Keratinocyte (primary cell): Measurements from ENCODE around the gene HSD11B1L. TPM values are rescaled to one million over a fixed set of nuclear protein-coding genes. Genes with fewer than 3 reads are reported as not detected.

Experiments
- DNase-seq: peaks from one replicate; pipeline ENCODE4 v3.0.0-alpha.2; 2011; ENCODE audit warnings: low read depth, missing footprints, low spot score
- FAIRE-seq: peaks from 2 replicates; lab custom pipeline; 2011; peaks lifted over from hg19 to GRCh38; lab: Jason Lieb, UNC
- H2AFZ ChIP-seq: 2 replicates; pipeline ENCODE4 v1.6.0; 2012; ENCODE audit warnings: low read length, control low read depth, inconsistent platforms; ENCODE audit not compliant: control insufficient read depth
- H3K27ac ChIP-seq: 2 replicates; pipeline ENCODE4 v1.5.1; 2011; ENCODE audit warnings: low read length; ENCODE audit not compliant: control insufficient read depth, insufficient read depth
- H3K27me3 ChIP-seq: 3 replicates; pipeline ENCODE4 v1.6.0; 2011; ENCODE audit warnings: low read length; ENCODE audit not compliant: control insufficient read depth, insufficient read depth; ENCODE audit errors: extremely low read depth
- H3K36me3 ChIP-seq, 2 experiments: 2 replicates in 1 of 2; 3 replicates in 1 of 2; pipeline ENCODE4 v1.5.1; 2011; ENCODE audit warnings: low read length in 2 of 2, mild to moderate bottlenecking in 1 of 2; ENCODE audit not compliant: control insufficient read depth in 2 of 2, insufficient read depth in 2 of 2; ENCODE audit errors: extremely low read depth in 1 of 2
- H3K4me1 ChIP-seq: 3 replicates; pipeline ENCODE4 v1.5.1; 2011; ENCODE audit warnings: low read length; ENCODE audit not compliant: control insufficient read depth, insufficient read depth; ENCODE audit errors: extremely low read depth
- H3K4me2 ChIP-seq: 3 replicates; pipeline ENCODE4 v1.6.0; 2011; ENCODE audit warnings: low read depth, low read length; ENCODE audit not compliant: control insufficient read depth, insufficient read depth; ENCODE audit errors: extremely low read depth
- H3K4me3 ChIP-seq, 3 experiments: fragments of 200-600 bp in 1 of 3; sonication (generic) in 1 of 3; 2 replicates in 2 of 3; 3 replicates in 1 of 3; pipeline ENCODE4 v1.5.1; 2011 to 2016; ENCODE audit warnings: low read length in 3 of 3, mild to moderate bottlenecking in 3 of 3, control low read depth in 2 of 3, inconsistent platforms in 1 of 3, low read depth in 1 of 3, mixed read lengths in 1 of 3, mixed run types in 1 of 3, moderate library complexity in 1 of 3; ENCODE audit not compliant: control insufficient read depth in 2 of 3, insufficient read depth in 2 of 3; ENCODE audit errors: extremely low read depth in 1 of 3
- H3K79me2 ChIP-seq: 2 replicates; pipeline ENCODE4 v1.6.0; 2012; ENCODE audit warnings: low read length; ENCODE audit not compliant: control insufficient read depth, insufficient read depth
- H3K9ac ChIP-seq: 3 replicates; pipeline ENCODE4 v1.6.0; 2011; ENCODE audit warnings: low read length; ENCODE audit not compliant: control insufficient read depth, insufficient read depth; ENCODE audit errors: extremely low read depth
- H3K9me1 ChIP-seq: 3 replicates; pipeline ENCODE4 v1.6.0; 2011; ENCODE audit warnings: low read length; ENCODE audit not compliant: control insufficient read depth, insufficient read depth; ENCODE audit errors: extremely low read depth
- H3K9me3 ChIP-seq: 2 replicates; pipeline ENCODE4 v1.5.1; 2012; ENCODE audit warnings: low read depth, low read length; ENCODE audit not compliant: control insufficient read depth
- H4K20me1 ChIP-seq: 3 replicates; pipeline ENCODE4 v1.6.0; 2011; ENCODE audit warnings: low read length; ENCODE audit not compliant: control insufficient read depth, insufficient read depth; ENCODE audit errors: extremely low read depth
- EZH2 ChIP-seq: IDR thresholded peaks from one replicate; pipeline ENCODE4 v1.6.1; 2012; ENCODE audit warnings: inconsistent platforms, mild to moderate bottlenecking, low read length, moderate library complexity
- dilution Hi-C: fragments of 300-500 bp; cut with MboI; formaldehyde crosslinking; loops from one replicate; pipeline ENCODE4 v1.7.0; 2020; ENCODE audit warnings: low sequenced_read_pairs; ENCODE audit not compliant: extremely low pct_ligation_motif_present
- polyA plus RNA-seq, 5 experiments: library from polyadenylated mRNA; depleted of rRNA in 3 of 5; stranded (reverse) in 3 of 5; stranded (forward) in 1 of 5; unstranded in 1 of 5; fragments of >200 nt; gene quantifications; 1 replicate in 1 of 5; 2 replicates in 3 of 5; 3 replicates in 1 of 5; pipeline versions ENCODE4 v1.2.1 to v1.2.3, GENCODE V29; 2011 to 2012; ENCODE audit warnings: missing spikeins in 2 of 5, low read depth in 1 of 5, low replicate concordance in 1 of 5
- TF ChIP-seq, protein P1 (sequence below), 3 experiments: IDR thresholded peaks in 1 of 3; conservative IDR thresholded peaks in 1 of 3; optimal IDR thresholded peaks in 1 of 3; 2 replicates in 2 of 3; 3 replicates in 1 of 3; pipeline versions ENCODE3 to v1.5.1; 2011; ENCODE audit warnings: low read length in 3 of 3, mild to moderate bottlenecking in 3 of 3, moderate library complexity in 2 of 3, control low read depth in 1 of 3, inconsistent platforms in 1 of 3; ENCODE audit not compliant: insufficient read depth in 2 of 3; ENCODE audit errors: extremely low read depth in 1 of 3

HSD11B1L gene
- polyA plus RNA-seq, 1 donor (not counting 4 experiments of a cell fraction or from before 2014, with no cell fraction given), result 3.7 TPM

DNA sequence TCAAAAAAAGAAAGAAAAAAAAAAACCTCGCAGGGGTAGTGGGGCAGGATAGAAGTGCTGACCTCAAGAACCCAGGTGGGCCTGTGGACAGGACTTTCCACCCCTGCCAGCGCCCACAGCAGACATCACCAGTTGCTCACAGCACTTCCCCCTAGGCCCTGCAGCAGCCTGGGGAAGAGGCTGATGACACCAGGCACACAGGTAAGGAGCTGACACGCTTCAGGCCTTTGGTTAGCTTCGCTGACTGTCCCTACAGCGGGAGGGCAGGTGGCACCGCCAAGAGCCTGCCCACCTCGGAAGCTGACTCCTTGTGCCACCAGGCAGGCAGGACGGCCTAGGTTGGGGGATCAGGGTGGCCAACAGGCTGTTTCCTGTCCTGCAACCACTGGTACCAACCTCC lies 30.2 kb downstream of the HSD11B1L start:
- Histone ChIP-seq H3K79me2 (peaks cover 15% of the 10 kb centered on the region), H4K20me1 (peaks cover 8% of the 10 kb centered on the region), H3K4me1 (no peaks in the 10 kb centered on the region), H3K27me3 (no peaks in the 10 kb centered on the region), H3K4me2 (no peak overlapping the region), H3K9me1 (no peaks in the 10 kb centered on the region), H3K9me3 (no peaks in the 10 kb centered on the region), H3K4me3 (no peak overlapping the region), H3K36me3 (peaks cover 38 to 52% of the 10 kb centered on the region in 2 experiments), H3K9ac (no peak overlapping the region), H2AFZ (no peak overlapping the region), H3K27ac (no peak overlapping the region)
- DNase-seq, result no peak
- no peak for TF ChIP-seq EZH2
- TF ChIP-seq, protein P1, sequence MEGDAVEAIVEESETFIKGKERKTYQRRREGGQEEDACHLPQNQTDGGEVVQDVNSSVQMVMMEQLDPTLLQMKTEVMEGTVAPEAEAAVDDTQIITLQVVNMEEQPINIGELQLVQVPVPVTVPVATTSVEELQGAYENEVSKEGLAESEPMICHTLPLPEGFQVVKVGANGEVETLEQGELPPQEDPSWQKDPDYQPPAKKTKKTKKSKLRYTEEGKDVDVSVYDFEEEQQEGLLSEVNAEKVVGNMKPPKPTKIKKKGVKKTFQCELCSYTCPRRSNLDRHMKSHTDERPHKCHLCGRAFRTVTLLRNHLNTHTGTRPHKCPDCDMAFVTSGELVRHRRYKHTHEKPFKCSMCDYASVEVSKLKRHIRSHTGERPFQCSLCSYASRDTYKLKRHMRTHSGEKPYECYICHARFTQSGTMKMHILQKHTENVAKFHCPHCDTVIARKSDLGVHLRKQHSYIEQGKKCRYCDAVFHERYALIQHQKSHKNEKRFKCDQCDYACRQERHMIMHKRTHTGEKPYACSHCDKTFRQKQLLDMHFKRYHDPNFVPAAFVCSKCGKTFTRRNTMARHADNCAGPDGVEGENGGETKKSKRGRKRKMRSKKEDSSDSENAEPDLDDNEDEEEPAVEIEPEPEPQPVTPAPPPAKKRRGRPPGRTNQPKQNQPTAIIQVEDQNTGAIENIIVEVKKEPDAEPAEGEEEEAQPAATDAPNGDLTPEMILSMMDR (optimal IDR thresholded peaks at IDR 0.05 in 1 of 3, IDR thresholded peaks at IDR 0.05 in 1 of 3, conservative IDR thresholded peaks at IDR 0.05 in 1 of 3; ENCODE audit: extremely low read depth in 1 of 3, insufficient read depth in 2 of 3, low read length in 3 of 3), result no peak
- FAIRE-seq, result no peak
- dilution Hi-C loops, result no loop called here

DNA sequence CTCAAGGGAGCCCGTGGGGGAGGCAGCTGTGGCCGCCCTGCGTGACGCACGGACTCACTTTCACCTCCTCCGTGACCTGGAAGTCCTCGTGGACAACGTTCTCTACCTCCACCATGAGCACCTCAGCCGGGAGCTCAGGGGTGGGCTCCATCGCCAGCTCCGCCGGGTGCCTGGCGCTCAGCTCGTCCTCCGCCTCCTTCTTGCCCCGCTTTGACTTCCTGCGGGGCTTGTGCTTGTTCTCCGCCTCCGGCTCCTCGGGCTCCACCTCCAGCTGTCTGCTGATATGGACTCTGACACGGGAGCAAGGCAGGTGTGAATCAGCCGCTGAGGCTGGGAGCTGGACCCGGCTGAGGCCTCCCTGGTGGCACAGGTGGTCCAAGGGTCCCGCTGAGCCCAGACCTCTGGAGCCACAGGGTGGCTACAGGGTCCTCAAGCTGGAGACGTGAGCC lies 30.9 kb downstream of the HSD11B1L start:
- H3K9ac ChIP-seq, result no peak overlapping the region
- H3K36me3 ChIP-seq, result peaks cover 34 to 50% of the 10 kb centered on the region in 2 experiments
- no peaks in the 10 kb centered on the region for H3K27me3 ChIP-seq
- TF ChIP-seq EZH2, result no peak
- TF ChIP-seq, protein P1 (optimal IDR thresholded peaks at IDR 0.05 in 1 of 3, IDR thresholded peaks at IDR 0.05 in 1 of 3, conservative IDR thresholded peaks at IDR 0.05 in 1 of 3; ENCODE audit: extremely low read depth in 1 of 3, insufficient read depth in 2 of 3, low read length in 3 of 3), result no peak
- no peaks in the 10 kb centered on the region for H3K4me1 ChIP-seq
- no peak overlapping the region for H3K4me3 ChIP-seq
- H3K9me1 ChIP-seq, result no peaks in the 10 kb centered on the region
- H4K20me1 ChIP-seq, result peaks cover 8% of the 10 kb centered on the region
- H2AFZ ChIP-seq, result no peak overlapping the region
- dilution Hi-C loops, result no loop called here
- H3K27ac ChIP-seq, result no peak overlapping the region
- no peaks in the 10 kb centered on the region for H3K9me3 ChIP-seq
- FAIRE-seq (no peak), DNase-seq (no peak)
- H3K79me2 ChIP-seq, result peaks cover 21% of the 10 kb centered on the region
- H3K4me2 ChIP-seq, result no peak overlapping the region
